Right lobe of liver (tissue), 6 donors: ENCODE measurements around the gene NFKB1. TPM values are rescaled to one million over a fixed set of nuclear protein-coding genes. Genes with fewer than 3 reads are reported as not detected.
A peak's percentile ranks its signal among the peaks of the same experiment; 100 is the strongest.

Experiments
- ATAC-seq, 4 donors: fragments of 200-7000 bp; cut with Tn5 transposase; one replicate each; pipeline ENCODE4 v1.9.1; 2020; ENCODE audit warnings: mild to moderate bottlenecking in 4 of 4, moderate library complexity in 4 of 4
- DNase-seq, 3 donors: peaks; one replicate each; pipeline ENCODE4 v3.0.0-alpha.2; 2020
- H3K27ac ChIP-seq, 3 donors: fragments of 200-600 bp; one replicate each; pipeline ENCODE4 v1.8.0; 2022
- H3K27me3 ChIP-seq, 2 donors: fragments of 200-600 bp; one replicate each; pipeline ENCODE4 v1.8.0; 2022
- H3K36me3 ChIP-seq, 4 donors: fragments of 200-600 bp; sonication (generic) in 1 of 4; one replicate each; pipeline versions ENCODE4 v1.5.1 to v1.8.0; 2017 to 2022; ENCODE audit warnings: control low read depth in 1 of 4
- H3K4me1 ChIP-seq, 4 donors: fragments of 200-600 bp; sonication (generic) in 1 of 4; one replicate each; pipeline versions ENCODE4 v1.5.1 to v1.8.0; 2017 to 2022; ENCODE audit warnings: control low read depth in 1 of 4
- H3K4me3 ChIP-seq, 3 donors: fragments of 200-600 bp; one replicate each; pipeline ENCODE4 v1.8.0; 2022
- H3K9me3 ChIP-seq, 4 donors: fragments of 200-600 bp; sonication (generic) in 1 of 4; one replicate each; pipeline versions ENCODE4 v1.5.1 to v1.8.0; 2017 to 2022; ENCODE audit warnings: control low read depth in 1 of 4
- POLR2A ChIP-seq: fragments of 450-650 bp; IDR thresholded peaks from one replicate; pipeline ENCODE4 v1.6.1; 2017; ENCODE audit warnings: antibody characterized with exemption, mild to moderate bottlenecking
- WGBS: methylation state at CpG from one replicate; pipeline ENCODE4 v1.1.6; 2018; ENCODE audit warnings: low coverage, low lambda C conversion rate; ENCODE audit not compliant: insufficient coverage; ENCODE audit errors: missing lambda C conversion rate; 5-methylcytosine and 5-hydroxymethylcytosine counted together
- intact Hi-C, 2 donors: fragments of 100-400 bp; cut with DNase I; formaldehyde crosslinking; loops; one replicate each; pipeline versions ENCODE4 v1.11.2 to v1.14.1; 2022
- long read RNA-seq: library from polyadenylated mRNA; unstranded; transcript quantifications from one replicate; pipeline ENCODE4 v2.0.0, GENCODE V29; 2019
- total RNA-seq, 6 experiments: library from RNA; depleted of rRNA in 2 of 6; stranded (reverse); fragments of >200 nt in 2 of 6; fragmentation: NEBNext Ultra II Directional in 3 of 6; extraction: Animal tissue kit (Norgen Biotek cat#: 25700) in 3 of 6; gene quantifications; one replicate each; pipeline versions ENCODE4 v1.1.0 to v1.2.4, GENCODE V29; 2016 to 2023
- TF ChIP-seq, protein P1 (sequence below), 4 donors: fragments of 200-600 bp in 3 of 4; fragments of 450-650 bp in 1 of 4; IDR thresholded peaks; one replicate each; pipeline versions ENCODE4 v1.5.1 to v1.8.0; 2016 to 2022; ENCODE audit warnings: antibody characterized with exemption in 4 of 4, mild to moderate bottlenecking in 2 of 4
- donor health status: DM: no; HTN: yes; CAD: no.
- donor health status: DM: no; HTN: no; CAD: no.
- donor health status: DM: no; HTN: no; CAD: no.
- donor health status: DM: no; HTN: yes; CAD: no.
- donor health status: DM: no; HTN: yes; CAD: no.

The NFKB1 gene, protein sequence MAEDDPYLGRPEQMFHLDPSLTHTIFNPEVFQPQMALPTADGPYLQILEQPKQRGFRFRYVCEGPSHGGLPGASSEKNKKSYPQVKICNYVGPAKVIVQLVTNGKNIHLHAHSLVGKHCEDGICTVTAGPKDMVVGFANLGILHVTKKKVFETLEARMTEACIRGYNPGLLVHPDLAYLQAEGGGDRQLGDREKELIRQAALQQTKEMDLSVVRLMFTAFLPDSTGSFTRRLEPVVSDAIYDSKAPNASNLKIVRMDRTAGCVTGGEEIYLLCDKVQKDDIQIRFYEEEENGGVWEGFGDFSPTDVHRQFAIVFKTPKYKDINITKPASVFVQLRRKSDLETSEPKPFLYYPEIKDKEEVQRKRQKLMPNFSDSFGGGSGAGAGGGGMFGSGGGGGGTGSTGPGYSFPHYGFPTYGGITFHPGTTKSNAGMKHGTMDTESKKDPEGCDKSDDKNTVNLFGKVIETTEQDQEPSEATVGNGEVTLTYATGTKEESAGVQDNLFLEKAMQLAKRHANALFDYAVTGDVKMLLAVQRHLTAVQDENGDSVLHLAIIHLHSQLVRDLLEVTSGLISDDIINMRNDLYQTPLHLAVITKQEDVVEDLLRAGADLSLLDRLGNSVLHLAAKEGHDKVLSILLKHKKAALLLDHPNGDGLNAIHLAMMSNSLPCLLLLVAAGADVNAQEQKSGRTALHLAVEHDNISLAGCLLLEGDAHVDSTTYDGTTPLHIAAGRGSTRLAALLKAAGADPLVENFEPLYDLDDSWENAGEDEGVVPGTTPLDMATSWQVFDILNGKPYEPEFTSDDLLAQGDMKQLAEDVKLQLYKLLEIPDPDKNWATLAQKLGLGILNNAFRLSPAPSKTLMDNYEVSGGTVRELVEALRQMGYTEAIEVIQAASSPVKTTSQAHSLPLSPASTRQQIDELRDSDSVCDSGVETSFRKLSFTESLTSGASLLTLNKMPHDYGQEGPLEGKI
- total RNA-seq: 10 to 100 TPM; 13.8 to 48.6 (median 17.5) TPM
- long read RNA-seq, partial matches to known transcripts: 2 of 3 reads
- long read RNA-seq, other reads (novel, unspliced or antisense): 1 of 3 reads

DNA sequence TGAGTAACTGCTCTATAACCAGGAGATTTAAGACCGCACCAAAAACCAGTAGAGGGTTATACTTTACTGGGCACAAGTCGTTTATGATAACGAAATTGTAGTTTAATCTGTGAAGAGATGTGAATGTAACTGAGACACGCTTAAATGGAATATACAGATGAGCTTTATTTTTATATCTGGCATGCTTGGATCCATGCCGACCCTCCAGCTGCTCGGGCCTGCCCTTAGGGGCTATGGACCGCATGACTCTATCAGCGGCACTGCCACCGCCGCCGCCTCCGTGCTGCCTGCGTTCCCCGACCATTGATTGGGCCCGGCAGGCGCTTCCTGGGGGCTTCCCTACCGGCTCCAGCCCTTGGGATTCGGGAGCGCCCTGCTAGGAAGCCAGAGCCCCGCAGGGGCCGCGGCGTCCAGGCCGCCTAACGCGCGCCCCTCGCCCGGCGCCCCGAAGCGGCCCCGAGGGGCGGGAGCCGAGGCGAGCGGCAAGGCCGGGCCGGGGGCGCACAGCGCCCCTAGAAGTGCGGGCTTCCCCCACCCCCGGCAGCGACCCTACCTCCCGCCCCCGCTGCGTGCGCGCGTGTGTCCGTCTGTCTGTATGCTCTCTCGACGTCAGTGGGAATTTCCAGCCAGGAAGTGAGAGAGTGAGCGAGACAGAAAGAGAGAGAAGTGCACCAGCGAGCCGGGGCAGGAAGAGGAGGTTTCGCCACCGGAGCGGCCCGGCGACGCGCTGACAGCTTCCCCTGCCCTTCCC lies at the start of gene NFKB1:
Gene NFKB1, plus strand, starts transcription at position 664 of the 751 bp plus-strand sequence. CDS start 24,160 bp downstream, outside the sequence.
- Histone ChIP-seq H3K27me3 (no peaks in the 10 kb centered on the region), H3K36me3 (no peaks in the 10 kb centered on the region), H3K9me3 (no peaks in the 10 kb centered on the region), H3K27ac (peak within 1 kb of the TSS; percentile 97 to 98 (median 98)), H3K4me3 (peak within 1 kb of the TSS; percentile 61 to 83 (median 78)), H3K4me1 (peaks cover 0 to 32% (median 13%) of the 10 kb centered on the region in 4 donors)
- TF ChIP-seq, protein P1, sequence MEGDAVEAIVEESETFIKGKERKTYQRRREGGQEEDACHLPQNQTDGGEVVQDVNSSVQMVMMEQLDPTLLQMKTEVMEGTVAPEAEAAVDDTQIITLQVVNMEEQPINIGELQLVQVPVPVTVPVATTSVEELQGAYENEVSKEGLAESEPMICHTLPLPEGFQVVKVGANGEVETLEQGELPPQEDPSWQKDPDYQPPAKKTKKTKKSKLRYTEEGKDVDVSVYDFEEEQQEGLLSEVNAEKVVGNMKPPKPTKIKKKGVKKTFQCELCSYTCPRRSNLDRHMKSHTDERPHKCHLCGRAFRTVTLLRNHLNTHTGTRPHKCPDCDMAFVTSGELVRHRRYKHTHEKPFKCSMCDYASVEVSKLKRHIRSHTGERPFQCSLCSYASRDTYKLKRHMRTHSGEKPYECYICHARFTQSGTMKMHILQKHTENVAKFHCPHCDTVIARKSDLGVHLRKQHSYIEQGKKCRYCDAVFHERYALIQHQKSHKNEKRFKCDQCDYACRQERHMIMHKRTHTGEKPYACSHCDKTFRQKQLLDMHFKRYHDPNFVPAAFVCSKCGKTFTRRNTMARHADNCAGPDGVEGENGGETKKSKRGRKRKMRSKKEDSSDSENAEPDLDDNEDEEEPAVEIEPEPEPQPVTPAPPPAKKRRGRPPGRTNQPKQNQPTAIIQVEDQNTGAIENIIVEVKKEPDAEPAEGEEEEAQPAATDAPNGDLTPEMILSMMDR (IDR thresholded peaks at IDR 0.05): peak in 1 of 4 donors; percentile 1
- peak; percentile 46 for TF ChIP-seq POLR2A
- DNase-seq (peak; percentile 77 to 80 (median 78)), ATAC-seq (peak; percentile 52 to 69 (median 56))
- WGBS: 0% methylated on average over 5 of the region's 63 CpGs
- intact Hi-C loops: no loop called here

DNA sequence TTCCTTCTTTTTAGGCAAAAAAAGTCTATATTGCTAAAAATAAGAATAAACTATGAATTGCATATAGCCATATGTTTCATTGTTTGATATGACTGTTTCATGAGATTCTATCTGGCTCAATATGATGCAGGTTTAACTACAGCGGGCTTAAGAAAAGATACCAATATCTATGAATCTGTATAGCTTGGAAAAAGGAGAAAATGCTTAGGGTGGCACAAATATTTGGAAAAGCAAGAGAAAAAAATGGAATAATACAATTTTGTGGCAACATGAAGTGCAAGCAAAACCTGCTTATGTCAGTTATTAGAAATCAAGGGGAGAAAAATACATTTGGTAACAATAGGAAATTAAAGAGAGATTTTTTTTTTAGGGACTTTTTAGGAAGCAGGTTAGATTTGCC lies 48.3 kb upstream of the NFKB1 start:
- no peaks in the 10 kb centered on the region for H3K9me3 ChIP-seq
- H3K4me3 ChIP-seq: no peak overlapping the region
- no peaks in the 10 kb centered on the region for H3K36me3 ChIP-seq
- no peak for TF ChIP-seq POLR2A
- TF ChIP-seq, protein P1 (IDR thresholded peaks at IDR 0.05): no peak
- H3K27me3 ChIP-seq: no peaks in the 10 kb centered on the region
- intact Hi-C loops: no loop called here
- H3K4me1 ChIP-seq: no peaks in the 10 kb centered on the region
- 100% methylated on average over 1 of the region's 1 CpG for WGBS
- ATAC-seq: no peak
- H3K27ac ChIP-seq: no peak overlapping the region
- DNase-seq: no peak

DNA sequence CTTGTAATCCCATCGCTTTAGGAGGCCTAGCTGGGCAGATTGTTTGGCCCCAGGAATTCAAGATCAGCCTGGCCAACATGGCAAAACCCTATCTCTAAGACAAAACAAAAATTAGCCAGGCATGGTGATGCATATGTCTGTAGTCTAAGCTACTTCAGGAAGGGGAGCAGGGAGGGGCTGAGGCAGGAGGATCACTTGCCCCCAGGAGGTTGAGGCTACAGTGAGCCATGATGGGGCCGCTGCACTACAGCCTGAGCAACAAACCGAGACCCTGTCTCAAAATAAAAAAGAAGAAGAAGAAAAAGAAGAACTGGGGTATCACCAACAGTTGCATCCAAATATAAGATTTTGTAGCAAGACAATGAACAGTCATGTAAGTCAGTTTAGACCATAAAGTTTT lies 47.3 kb upstream of the NFKB1 start:
- Histone ChIP-seq H3K4me1 (no peaks in the 10 kb centered on the region), H3K9me3 (no peaks in the 10 kb centered on the region), H3K36me3 (no peaks in the 10 kb centered on the region), H3K27me3 (no peaks in the 10 kb centered on the region), H3K4me3 (no peak overlapping the region), H3K27ac (no peak overlapping the region)
- ATAC-seq: no peak
- DNase-seq: no peak
- intact Hi-C loops: no loop called here
- TF ChIP-seq POLR2A: no peak
- TF ChIP-seq, protein P1 (IDR thresholded peaks at IDR 0.05): no peak
- 73% methylated on average over 3 of the region's 3 CpGs for WGBS

DNA sequence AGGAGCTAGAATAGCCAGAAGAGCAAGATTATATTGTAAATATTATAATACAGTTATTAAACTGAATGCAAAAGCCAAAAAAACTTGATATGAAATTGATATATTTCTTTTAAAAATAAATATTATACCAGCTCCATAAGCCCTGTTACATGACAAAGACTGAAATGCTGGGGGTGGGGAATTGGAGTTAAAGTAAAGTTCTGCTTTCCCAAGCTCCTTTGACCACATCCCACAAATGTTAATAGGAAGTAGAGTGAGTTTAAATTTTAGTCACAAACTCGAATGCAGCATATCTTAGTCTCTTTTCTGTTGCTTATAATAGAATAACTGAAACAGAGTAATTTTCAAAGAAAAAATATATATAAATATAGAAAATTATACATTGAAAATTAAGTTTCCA lies 46.9 kb upstream of the NFKB1 start:
- Histone ChIP-seq H3K27ac (no peak overlapping the region), H3K4me3 (no peak overlapping the region), H3K4me1 (no peaks in the 10 kb centered on the region), H3K36me3 (no peaks in the 10 kb centered on the region), H3K9me3 (no peaks in the 10 kb centered on the region), H3K27me3 (no peaks in the 10 kb centered on the region)
- TF ChIP-seq, protein P1 (IDR thresholded peaks at IDR 0.05): no peak
- TF ChIP-seq POLR2A: no peak
- WGBS: 22% methylated on average over 1 of the region's 1 CpG
- intact Hi-C loops: no loop called here
- ATAC-seq (no peak), DNase-seq (no peak)
